ENCODE data around the gene MAPK1.

DNA sequence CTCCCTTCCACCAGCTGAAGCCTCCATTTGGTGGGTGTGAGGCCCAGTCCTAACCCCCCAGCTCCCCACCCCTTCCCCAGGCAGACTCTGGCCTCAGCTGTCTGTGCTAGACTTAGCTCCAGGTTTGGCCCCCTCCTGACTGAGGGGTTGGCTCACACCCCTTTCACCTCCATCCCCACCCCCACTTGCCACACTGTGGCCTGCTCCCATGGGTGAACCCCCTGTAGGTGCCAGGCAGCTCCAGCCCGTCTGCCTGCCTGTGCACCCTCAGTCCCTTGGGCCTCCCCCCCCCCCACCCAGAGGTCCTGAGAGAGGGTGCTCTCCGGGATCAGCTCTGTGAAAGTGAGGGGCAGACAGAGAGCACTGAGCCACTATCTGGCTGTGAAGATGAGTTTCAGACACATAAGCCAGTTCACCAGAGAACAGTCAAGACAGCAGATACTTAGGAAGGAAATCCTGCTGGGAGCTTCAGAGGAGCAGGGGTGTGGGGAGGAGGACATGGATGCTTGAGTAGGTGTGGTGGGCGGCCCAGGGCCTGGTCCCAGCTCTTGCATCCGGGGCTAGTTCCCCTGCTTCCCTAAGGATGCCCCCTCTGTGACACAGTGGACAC is 49.0 kb upstream of the MAPK1 start:
- TF ChIP-seq, protein P1, sequence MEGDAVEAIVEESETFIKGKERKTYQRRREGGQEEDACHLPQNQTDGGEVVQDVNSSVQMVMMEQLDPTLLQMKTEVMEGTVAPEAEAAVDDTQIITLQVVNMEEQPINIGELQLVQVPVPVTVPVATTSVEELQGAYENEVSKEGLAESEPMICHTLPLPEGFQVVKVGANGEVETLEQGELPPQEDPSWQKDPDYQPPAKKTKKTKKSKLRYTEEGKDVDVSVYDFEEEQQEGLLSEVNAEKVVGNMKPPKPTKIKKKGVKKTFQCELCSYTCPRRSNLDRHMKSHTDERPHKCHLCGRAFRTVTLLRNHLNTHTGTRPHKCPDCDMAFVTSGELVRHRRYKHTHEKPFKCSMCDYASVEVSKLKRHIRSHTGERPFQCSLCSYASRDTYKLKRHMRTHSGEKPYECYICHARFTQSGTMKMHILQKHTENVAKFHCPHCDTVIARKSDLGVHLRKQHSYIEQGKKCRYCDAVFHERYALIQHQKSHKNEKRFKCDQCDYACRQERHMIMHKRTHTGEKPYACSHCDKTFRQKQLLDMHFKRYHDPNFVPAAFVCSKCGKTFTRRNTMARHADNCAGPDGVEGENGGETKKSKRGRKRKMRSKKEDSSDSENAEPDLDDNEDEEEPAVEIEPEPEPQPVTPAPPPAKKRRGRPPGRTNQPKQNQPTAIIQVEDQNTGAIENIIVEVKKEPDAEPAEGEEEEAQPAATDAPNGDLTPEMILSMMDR (conservative IDR thresholded peaks at IDR 0.05; ENCODE audit: low read length): no peak
- no peak for TF ChIP-seq EZH2phosphoT487 (IDR thresholded peaks at IDR 0.05; ENCODE audit: borderline replicate concordance, low read depth, low read length)
